Liver (tissue), 9 donors: ENCODE results near the gene SPHK1. TPM values are rescaled to one million over a fixed set of nuclear protein-coding genes. Genes with fewer than 3 reads are reported as not detected.

Source experiments
- DNase-seq: peaks from one replicate; pipeline ENCODE4 v3.0.0-alpha.2; 2017; ENCODE audit warnings: low spot score
- H3K27ac ChIP-seq, 2 donors: one replicate each; pipeline ENCODE4 v1.7.0; 2013; ENCODE audit warnings: inconsistent platforms in 2 of 2, low read length in 2 of 2, control low read depth in 1 of 2, low read depth in 1 of 2, mild to moderate bottlenecking in 1 of 2
- H3K27me3 ChIP-seq, 4 donors: one replicate each; pipeline versions ENCODE4 v1.6.1 to v1.7.0; 2013; ENCODE audit warnings: low read length in 3 of 4, inconsistent platforms in 1 of 4, mild to moderate bottlenecking in 1 of 4, moderate library complexity in 1 of 4; ENCODE audit not compliant: control insufficient read depth in 4 of 4, insufficient read depth in 4 of 4
- H3K36me3 ChIP-seq, 4 donors: one replicate each; pipeline versions ENCODE4 v1.6.1 to v1.7.0; 2013; ENCODE audit warnings: low read length in 3 of 4, mild to moderate bottlenecking in 3 of 4, low read depth in 1 of 4, moderate library complexity in 1 of 4; ENCODE audit not compliant: control insufficient read depth in 4 of 4, insufficient read depth in 3 of 4
- H3K4me1 ChIP-seq, 4 donors: one replicate each; pipeline versions ENCODE4 v1.6.1 to v1.7.0; 2013; ENCODE audit warnings: low read length in 3 of 4, mild to moderate bottlenecking in 3 of 4, moderate library complexity in 1 of 4; ENCODE audit not compliant: control insufficient read depth in 4 of 4, insufficient read depth in 4 of 4
- H3K4me3 ChIP-seq, 3 donors: one replicate each; pipeline versions ENCODE4 v1.6.1 to v1.7.0; 2013; ENCODE audit warnings: low read length in 3 of 3, control low read depth in 1 of 3, low read depth in 1 of 3, mild to moderate bottlenecking in 1 of 3
- H3K9ac ChIP-seq, 2 donors: one replicate each; pipeline ENCODE4 v1.7.0; 2013; ENCODE audit warnings: low read length in 2 of 2, mild to moderate bottlenecking in 2 of 2, moderate library complexity in 2 of 2, control low read depth in 1 of 2, low read depth in 1 of 2
- H3K9me3 ChIP-seq, 4 donors: one replicate each; pipeline versions ENCODE4 v1.6.1 to v1.7.0; 2013; ENCODE audit warnings: low read length in 3 of 4; ENCODE audit not compliant: control insufficient read depth in 4 of 4
- EGR1 ChIP-seq, 2 donors: IDR thresholded peaks; 2 replicates each; pipeline ENCODE4 v1.6.1; 2016 to 2018; ENCODE audit warnings: antibody characterized with exemption in 2 of 2, low read depth in 2 of 2
- FOXA1 ChIP-seq: IDR thresholded peaks from 2 replicates; pipeline ENCODE4 v1.6.1; 2016; ENCODE audit warnings: antibody characterized with exemption
- GABPA ChIP-seq, 2 donors: IDR thresholded peaks in 1 of 2; conservative IDR thresholded peaks in 1 of 2; 2 replicates each; pipeline ENCODE4 v1.6.1; 2016; ENCODE audit warnings: antibody characterized with exemption in 2 of 2, mild to moderate bottlenecking in 1 of 2, moderate library complexity in 1 of 2
- JUND ChIP-seq, 2 donors: IDR thresholded peaks; 2 replicates each; pipeline ENCODE4 v1.6.1; 2016; ENCODE audit warnings: antibody characterized with exemption in 2 of 2
- NR2F2 ChIP-seq: IDR thresholded peaks from 2 replicates; pipeline ENCODE4 v1.6.1; 2016; ENCODE audit warnings: antibody characterized with exemption
- RAD21 ChIP-seq, 2 donors: IDR thresholded peaks; 2 replicates each; pipeline ENCODE4 v1.6.1; 2016; ENCODE audit warnings: antibody characterized with exemption in 2 of 2, mild to moderate bottlenecking in 2 of 2
- SP1 ChIP-seq: IDR thresholded peaks from 2 replicates; pipeline ENCODE4 v1.6.1; 2018; ENCODE audit warnings: antibody characterized with exemption, mild to moderate bottlenecking
- TAF1 ChIP-seq: conservative IDR thresholded peaks from 2 replicates; pipeline ENCODE4 v1.6.1; 2016; ENCODE audit warnings: antibody characterized with exemption, mild to moderate bottlenecking
- YY1 ChIP-seq: IDR thresholded peaks from 2 replicates; pipeline ENCODE4 v1.6.1; 2016; ENCODE audit warnings: antibody characterized with exemption, mild to moderate bottlenecking
- WGBS: extraction: QIAGEN DNeasy Blood & Tissue Kit; methylation state at CpG from one replicate; pipeline ENCODE4 v1.1.7; 2013; 5-methylcytosine and 5-hydroxymethylcytosine counted together
- polyA plus RNA-seq, 2 donors: library from polyadenylated mRNA; stranded (reverse) in 1 of 2; unstranded in 1 of 2; fragments of 200-250 nt in 1 of 2; fragments of >200 nt in 1 of 2; fragmentation: Nextera tagmentation in 1 of 2; extraction: Ambion mirVana in 1 of 2; gene quantifications; one replicate each; pipeline versions ENCODE4 v1.2.1 to v1.2.3, GENCODE V29; 2013 to 2015
- total RNA-seq, 2 donors: library from RNA; depleted of rRNA; stranded (reverse); fragments of >200 nt; gene quantifications; one replicate each; pipeline ENCODE4 v1.2.3, GENCODE V29; 2014
- TF ChIP-seq, protein P1 (sequence below): IDR thresholded peaks from 2 replicates; pipeline ENCODE4 v1.6.1; 2016; ENCODE audit warnings: antibody characterized with exemption, mild to moderate bottlenecking
- TF ChIP-seq, protein P2 (sequence below): IDR thresholded peaks from 2 replicates; pipeline ENCODE4 v1.6.1; 2016; ENCODE audit warnings: antibody characterized with exemption
- TF ChIP-seq, protein P3 (sequence below): IDR thresholded peaks from 2 replicates; pipeline ENCODE4 v1.6.1; 2016; ENCODE audit warnings: antibody characterized with exemption
- TF ChIP-seq, protein P4 (sequence below): IDR thresholded peaks from 2 replicates; pipeline ENCODE4 v1.6.1; 2016; ENCODE audit warnings: antibody characterized with exemption
- donor health status: healthy.
- donor health status: healthy.
- donor health status: healthy.
- donor health status: healthy.
- donor health status: healthy.

Gene SPHK1
- total and polyA plus RNA-seq, 4 donors, result 0.89 to 11.4 (median 1.1) TPM

DNA sequence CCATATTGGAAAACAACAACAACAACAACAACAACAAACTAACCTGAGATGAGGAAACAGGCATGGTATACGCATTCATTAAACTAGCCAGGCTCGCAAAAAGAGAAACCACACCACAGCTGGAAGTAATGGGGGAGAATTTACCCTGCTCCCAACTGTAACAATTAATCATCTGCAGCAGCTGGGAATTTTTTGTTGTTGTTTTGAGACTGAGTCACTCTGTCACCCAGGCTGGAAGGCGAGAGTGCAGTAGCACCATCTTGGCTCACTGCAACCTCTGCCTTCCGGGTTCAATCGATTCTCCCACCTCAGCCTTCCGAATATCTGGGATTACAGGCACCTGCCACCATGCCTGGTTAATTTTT lies 47.0 kb upstream of the SPHK1 start:
- TF ChIP-seq NR2F2, result no peak
- no peak for TF ChIP-seq FOXA1
- TF ChIP-seq, protein P1, sequence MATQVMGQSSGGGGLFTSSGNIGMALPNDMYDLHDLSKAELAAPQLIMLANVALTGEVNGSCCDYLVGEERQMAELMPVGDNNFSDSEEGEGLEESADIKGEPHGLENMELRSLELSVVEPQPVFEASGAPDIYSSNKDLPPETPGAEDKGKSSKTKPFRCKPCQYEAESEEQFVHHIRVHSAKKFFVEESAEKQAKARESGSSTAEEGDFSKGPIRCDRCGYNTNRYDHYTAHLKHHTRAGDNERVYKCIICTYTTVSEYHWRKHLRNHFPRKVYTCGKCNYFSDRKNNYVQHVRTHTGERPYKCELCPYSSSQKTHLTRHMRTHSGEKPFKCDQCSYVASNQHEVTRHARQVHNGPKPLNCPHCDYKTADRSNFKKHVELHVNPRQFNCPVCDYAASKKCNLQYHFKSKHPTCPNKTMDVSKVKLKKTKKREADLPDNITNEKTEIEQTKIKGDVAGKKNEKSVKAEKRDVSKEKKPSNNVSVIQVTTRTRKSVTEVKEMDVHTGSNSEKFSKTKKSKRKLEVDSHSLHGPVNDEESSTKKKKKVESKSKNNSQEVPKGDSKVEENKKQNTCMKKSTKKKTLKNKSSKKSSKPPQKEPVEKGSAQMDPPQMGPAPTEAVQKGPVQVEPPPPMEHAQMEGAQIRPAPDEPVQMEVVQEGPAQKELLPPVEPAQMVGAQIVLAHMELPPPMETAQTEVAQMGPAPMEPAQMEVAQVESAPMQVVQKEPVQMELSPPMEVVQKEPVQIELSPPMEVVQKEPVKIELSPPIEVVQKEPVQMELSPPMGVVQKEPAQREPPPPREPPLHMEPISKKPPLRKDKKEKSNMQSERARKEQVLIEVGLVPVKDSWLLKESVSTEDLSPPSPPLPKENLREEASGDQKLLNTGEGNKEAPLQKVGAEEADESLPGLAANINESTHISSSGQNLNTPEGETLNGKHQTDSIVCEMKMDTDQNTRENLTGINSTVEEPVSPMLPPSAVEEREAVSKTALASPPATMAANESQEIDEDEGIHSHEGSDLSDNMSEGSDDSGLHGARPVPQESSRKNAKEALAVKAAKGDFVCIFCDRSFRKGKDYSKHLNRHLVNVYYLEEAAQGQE, result no peak
- TF ChIP-seq, protein P2, sequence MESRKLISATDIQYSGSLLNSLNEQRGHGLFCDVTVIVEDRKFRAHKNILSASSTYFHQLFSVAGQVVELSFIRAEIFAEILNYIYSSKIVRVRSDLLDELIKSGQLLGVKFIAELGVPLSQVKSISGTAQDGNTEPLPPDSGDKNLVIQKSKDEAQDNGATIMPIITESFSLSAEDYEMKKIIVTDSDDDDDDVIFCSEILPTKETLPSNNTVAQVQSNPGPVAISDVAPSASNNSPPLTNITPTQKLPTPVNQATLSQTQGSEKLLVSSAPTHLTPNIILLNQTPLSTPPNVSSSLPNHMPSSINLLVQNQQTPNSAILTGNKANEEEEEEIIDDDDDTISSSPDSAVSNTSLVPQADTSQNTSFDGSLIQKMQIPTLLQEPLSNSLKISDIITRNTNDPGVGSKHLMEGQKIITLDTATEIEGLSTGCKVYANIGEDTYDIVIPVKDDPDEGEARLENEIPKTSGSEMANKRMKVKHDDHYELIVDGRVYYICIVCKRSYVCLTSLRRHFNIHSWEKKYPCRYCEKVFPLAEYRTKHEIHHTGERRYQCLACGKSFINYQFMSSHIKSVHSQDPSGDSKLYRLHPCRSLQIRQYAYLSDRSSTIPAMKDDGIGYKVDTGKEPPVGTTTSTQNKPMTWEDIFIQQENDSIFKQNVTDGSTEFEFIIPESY, result no peak
- no peak for TF ChIP-seq SP1
- TF ChIP-seq TAF1, result no peak
- TF ChIP-seq JUND (IDR thresholded peaks at IDR 0.05), result no peak
- no peak for TF ChIP-seq YY1
- TF ChIP-seq, protein P3, sequence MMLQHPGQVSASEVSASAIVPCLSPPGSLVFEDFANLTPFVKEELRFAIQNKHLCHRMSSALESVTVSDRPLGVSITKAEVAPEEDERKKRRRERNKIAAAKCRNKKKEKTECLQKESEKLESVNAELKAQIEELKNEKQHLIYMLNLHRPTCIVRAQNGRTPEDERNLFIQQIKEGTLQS, result no peak
- no peak for TF ChIP-seq RAD21 (IDR thresholded peaks at IDR 0.05)
- Histone ChIP-seq H3K27me3 (no peaks in the 10 kb centered on the region), H3K27ac (no peak overlapping the region), H3K4me1 (peaks cover 0 to 2% (median 1%) of the 10 kb centered on the region in 4 donors), H3K9me3 (no peaks in the 10 kb centered on the region), H3K4me3 (no peak overlapping the region), H3K36me3 (peaks cover 3 to 8% (median 5%) of the 10 kb centered on the region in 4 donors), H3K9ac (no peak overlapping the region)
- DNase-seq, result no peak
- 95% methylated on average over 6 of the region's 6 CpGs for WGBS

DNA sequence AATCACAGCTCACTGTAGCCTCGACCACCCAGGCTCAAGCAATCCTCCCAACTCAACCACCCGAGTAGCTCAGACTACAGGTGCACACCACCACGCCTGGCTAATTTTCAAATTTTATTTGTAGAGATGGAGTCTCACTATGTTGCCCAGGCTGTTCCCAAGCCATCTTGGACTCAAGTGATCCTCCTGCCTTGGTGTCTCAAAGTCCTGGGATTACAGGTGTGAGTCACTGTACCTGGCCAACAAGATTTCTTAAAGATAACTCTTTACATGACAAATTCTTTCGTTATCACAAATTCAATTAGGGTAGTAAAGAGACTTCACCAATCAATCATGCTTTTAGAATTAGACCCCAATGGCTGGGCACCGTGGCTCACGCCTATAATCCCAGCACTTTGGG lies 43.1 kb upstream of the SPHK1 start:
- peaks cover 0 to 12% (median 10%) of the 10 kb centered on the region in 4 donors for H3K4me1 ChIP-seq
- H3K9ac ChIP-seq, result no peak overlapping the region
- WGBS, result 96% methylated on average over 6 of the region's 6 CpGs
- no peak overlapping the region for H3K4me3 ChIP-seq
- H3K27me3 ChIP-seq, result no peaks in the 10 kb centered on the region
- no peak for TF ChIP-seq FOXA1
- TF ChIP-seq GABPA (IDR thresholded peaks at IDR 0.05 in 1 of 2, conservative IDR thresholded peaks at IDR 0.05 in 1 of 2), result no peak
- TF ChIP-seq EGR1 (IDR thresholded peaks at IDR 0.05; ENCODE audit: low read depth in 2 of 2), result no peak
- TF ChIP-seq, protein P3, result no peak
- TF ChIP-seq, protein P1, result no peak
- TF ChIP-seq, protein P4, sequence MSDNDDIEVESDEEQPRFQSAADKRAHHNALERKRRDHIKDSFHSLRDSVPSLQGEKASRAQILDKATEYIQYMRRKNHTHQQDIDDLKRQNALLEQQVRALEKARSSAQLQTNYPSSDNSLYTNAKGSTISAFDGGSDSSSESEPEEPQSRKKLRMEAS, result no peak
- H3K9me3 ChIP-seq, result no peaks in the 10 kb centered on the region
- no peak overlapping the region for H3K27ac ChIP-seq
- peaks cover 3 to 15% (median 11%) of the 10 kb centered on the region in 4 donors for H3K36me3 ChIP-seq
- DNase-seq, result no peak
